ENCODE data around the gene RNPS1.

Gene RNPS1

DNA sequence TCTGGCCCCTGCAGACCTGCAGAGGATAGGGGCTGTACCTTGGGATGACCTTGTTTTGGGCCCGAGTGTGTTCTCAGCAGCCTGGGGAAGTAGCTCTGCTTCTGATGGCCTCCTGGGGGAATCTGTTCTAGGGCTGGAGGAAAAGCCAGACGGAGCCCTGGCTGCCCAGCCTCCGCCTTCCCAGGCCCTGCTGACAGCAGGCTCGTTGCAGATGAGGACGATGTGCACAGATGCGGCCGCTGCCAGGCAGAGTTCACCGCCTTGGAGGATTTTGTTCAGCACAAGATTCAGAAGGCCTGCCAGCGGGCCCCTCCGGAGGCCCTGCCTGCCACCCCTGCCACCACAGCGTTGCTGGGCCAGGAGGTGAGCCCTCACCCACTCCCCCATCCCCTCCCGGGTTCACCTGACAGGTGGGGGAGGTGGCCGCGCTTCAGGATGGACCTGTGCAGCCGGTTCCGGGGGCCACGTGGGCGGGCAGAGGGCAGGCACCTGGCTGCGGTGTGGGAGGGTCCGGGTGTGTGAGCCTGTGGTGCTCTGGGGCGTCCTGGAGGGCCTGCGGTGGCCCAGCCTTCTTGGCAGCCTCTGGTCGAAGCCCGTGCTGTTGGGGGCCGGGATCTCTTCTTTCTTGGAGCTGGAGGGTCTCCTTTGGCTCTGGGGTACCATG lies 39.6 kb downstream of the RNPS1 start:
- no peaks in the 10 kb centered on the region for H3K9me2 ChIP-seq (replicated peaks; ENCODE audit: insufficient read depth, low read length)
- no peak overlapping the region for H3K9ac ChIP-seq (ENCODE audit: low read length)
- TF ChIP-seq, protein P1, sequence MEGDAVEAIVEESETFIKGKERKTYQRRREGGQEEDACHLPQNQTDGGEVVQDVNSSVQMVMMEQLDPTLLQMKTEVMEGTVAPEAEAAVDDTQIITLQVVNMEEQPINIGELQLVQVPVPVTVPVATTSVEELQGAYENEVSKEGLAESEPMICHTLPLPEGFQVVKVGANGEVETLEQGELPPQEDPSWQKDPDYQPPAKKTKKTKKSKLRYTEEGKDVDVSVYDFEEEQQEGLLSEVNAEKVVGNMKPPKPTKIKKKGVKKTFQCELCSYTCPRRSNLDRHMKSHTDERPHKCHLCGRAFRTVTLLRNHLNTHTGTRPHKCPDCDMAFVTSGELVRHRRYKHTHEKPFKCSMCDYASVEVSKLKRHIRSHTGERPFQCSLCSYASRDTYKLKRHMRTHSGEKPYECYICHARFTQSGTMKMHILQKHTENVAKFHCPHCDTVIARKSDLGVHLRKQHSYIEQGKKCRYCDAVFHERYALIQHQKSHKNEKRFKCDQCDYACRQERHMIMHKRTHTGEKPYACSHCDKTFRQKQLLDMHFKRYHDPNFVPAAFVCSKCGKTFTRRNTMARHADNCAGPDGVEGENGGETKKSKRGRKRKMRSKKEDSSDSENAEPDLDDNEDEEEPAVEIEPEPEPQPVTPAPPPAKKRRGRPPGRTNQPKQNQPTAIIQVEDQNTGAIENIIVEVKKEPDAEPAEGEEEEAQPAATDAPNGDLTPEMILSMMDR (IDR thresholded peaks at IDR 0.05; ENCODE audit: insufficient read depth, low read length, poor library complexity, severe bottlenecking), result no peak
- TF ChIP-seq EZH2phosphoT487 (conservative IDR thresholded peaks at IDR 0.05; ENCODE audit: low read length), result no peak
- no peak overlapping the region for H3K27ac ChIP-seq (ENCODE audit: low read depth, low read length)
- no peak overlapping the region for H3K4me3 ChIP-seq (ENCODE audit: insufficient read depth, low read length, poor library complexity, severe bottlenecking)
- H3K36me3 ChIP-seq (ENCODE audit: low read length), result no peaks in the 10 kb centered on the region
- no peaks in the 10 kb centered on the region for H3K27me3 ChIP-seq (ENCODE audit: low read length)
- H3K4me2 ChIP-seq (ENCODE audit: low read depth, low read length, poor library complexity, severe bottlenecking), result no peak overlapping the region
- no peak overlapping the region for H2AFZ ChIP-seq (ENCODE audit: low read depth, low read length, severe bottlenecking)
- 0 out of 2 replicates have a peak, but pooled peaks cover 4% of the 10 kb centered on the region for H3F3A ChIP-seq (ENCODE audit: insufficient read depth)
- peaks cover 44% of the 10 kb centered on the region for H3K79me2 ChIP-seq (ENCODE audit: insufficient read depth, low read length)
- H4K20me1 ChIP-seq (ENCODE audit: low read depth, low read length), result no peaks in the 10 kb centered on the region
- no peaks in the 10 kb centered on the region for H3K9me3 ChIP-seq (ENCODE audit: insufficient read depth, low read length)

DNA sequence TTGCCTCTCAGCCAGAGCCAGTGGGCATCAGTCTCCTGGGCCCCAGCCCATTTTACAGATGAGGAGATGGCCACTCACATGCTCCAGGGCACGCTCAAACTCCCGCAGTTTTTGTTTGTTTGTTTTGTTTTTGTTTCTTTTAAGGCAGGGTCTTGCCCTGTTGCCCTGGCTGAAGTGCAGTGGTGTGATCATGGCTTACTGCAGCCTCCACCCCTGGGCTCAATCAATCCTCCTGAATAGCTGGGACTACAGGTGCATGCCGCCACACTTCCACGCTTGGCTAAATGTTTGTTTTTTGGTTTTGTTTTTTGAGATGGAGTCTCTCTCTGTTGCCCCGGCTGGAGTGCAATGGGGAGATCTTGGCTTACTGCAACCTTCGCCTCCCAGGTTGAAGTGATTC lies 41.0 kb downstream of the RNPS1 start:
- Histone ChIP-seq H3K9me3 (ENCODE audit: insufficient read depth, low read length) (no peaks in the 10 kb centered on the region), H3K79me2 (ENCODE audit: insufficient read depth, low read length) (peaks cover 44% of the 10 kb centered on the region), H3K4me3 (ENCODE audit: insufficient read depth, low read length, poor library complexity, severe bottlenecking) (no peak overlapping the region), H4K20me1 (ENCODE audit: low read depth, low read length) (no peaks in the 10 kb centered on the region), H3F3A (ENCODE audit: insufficient read depth) (peaks cover 4% of the 10 kb centered on the region; the same call in 1 of the 2 replicates), H3K4me2 (ENCODE audit: low read depth, low read length, poor library complexity, severe bottlenecking) (no peak overlapping the region), H3K36me3 (ENCODE audit: low read length) (no peaks in the 10 kb centered on the region), H3K9ac (ENCODE audit: low read length) (no peak overlapping the region), H3K27me3 (ENCODE audit: low read length) (no peaks in the 10 kb centered on the region), H2AFZ (ENCODE audit: low read depth, low read length, severe bottlenecking) (no peak overlapping the region), H3K27ac (ENCODE audit: low read depth, low read length) (no peak overlapping the region), H3K9me2 (replicated peaks; ENCODE audit: insufficient read depth, low read length) (no peaks in the 10 kb centered on the region)
- no peak for TF ChIP-seq EZH2phosphoT487 (conservative IDR thresholded peaks at IDR 0.05; ENCODE audit: low read length)
- TF ChIP-seq, protein P1 (IDR thresholded peaks at IDR 0.05; ENCODE audit: insufficient read depth, low read length, poor library complexity, severe bottlenecking), result no peak

- Histone ChIP-seq H3K36me3 (ENCODE audit: low read length) (no peaks in the 10 kb centered on the region), H3F3A (ENCODE audit: insufficient read depth) (peaks cover 4% of the 10 kb centered on the region; the same call in 1 of the 2 replicates), H3K79me2 (ENCODE audit: insufficient read depth, low read length) (peaks cover 44% of the 10 kb centered on the region), H3K4me3 (ENCODE audit: insufficient read depth, low read length, poor library complexity, severe bottlenecking) (no peak overlapping the region), H2AFZ (ENCODE audit: low read depth, low read length, severe bottlenecking) (no peak overlapping the region), H3K9me2 (replicated peaks; ENCODE audit: insufficient read depth, low read length) (no peaks in the 10 kb centered on the region), H3K27me3 (ENCODE audit: low read length) (no peaks in the 10 kb centered on the region), H3K9me3 (ENCODE audit: insufficient read depth, low read length) (no peaks in the 10 kb centered on the region), H3K27ac (ENCODE audit: low read depth, low read length) (no peak overlapping the region), H3K4me2 (ENCODE audit: low read depth, low read length, poor library complexity, severe bottlenecking) (no peak overlapping the region), H3K9ac (ENCODE audit: low read length) (no peak overlapping the region), H4K20me1 (ENCODE audit: low read depth, low read length) (no peaks in the 10 kb centered on the region)
- TF ChIP-seq EZH2phosphoT487 (conservative IDR thresholded peaks at IDR 0.05; ENCODE audit: low read length), result no peak
- TF ChIP-seq, protein P1 (IDR thresholded peaks at IDR 0.05; ENCODE audit: insufficient read depth, low read length, poor library complexity, severe bottlenecking), result no peak
Measured at GRCh38 chr16:2226245-2226793, 41.6 kb downstream of the RNPS1 start.
